LNCAP (cell line): Measurements from ENCODE around the gene SKP1.

Experiments
- TF ChIP-seq, protein P1 (sequence below): fragments of 450-650 bp; IDR thresholded peaks from 2 replicates; pipeline ENCODE4 v1.5.1; 2017; ENCODE audit warnings: mild to moderate bottlenecking

Gene SKP1

DNA sequence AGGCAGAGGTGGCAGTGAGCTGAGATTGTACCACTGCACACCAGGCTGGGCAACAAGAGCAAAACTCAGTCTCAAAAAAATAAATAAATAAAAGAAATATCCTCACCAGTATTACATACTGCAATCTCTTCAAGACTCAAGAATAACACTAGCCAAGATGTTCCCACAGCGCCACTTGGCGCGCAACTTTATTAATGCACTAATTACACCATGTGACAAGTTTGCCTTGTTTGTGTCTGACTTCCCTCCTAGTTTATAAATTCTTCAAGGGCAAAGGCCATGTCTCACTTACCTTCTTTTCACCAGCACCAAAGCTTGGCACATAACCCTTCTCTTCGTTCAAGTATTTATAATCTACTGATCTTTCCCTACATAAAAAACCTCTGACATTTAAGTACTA, 4.8 kb downstream of the SKP1 start:
- TF ChIP-seq, protein P1, sequence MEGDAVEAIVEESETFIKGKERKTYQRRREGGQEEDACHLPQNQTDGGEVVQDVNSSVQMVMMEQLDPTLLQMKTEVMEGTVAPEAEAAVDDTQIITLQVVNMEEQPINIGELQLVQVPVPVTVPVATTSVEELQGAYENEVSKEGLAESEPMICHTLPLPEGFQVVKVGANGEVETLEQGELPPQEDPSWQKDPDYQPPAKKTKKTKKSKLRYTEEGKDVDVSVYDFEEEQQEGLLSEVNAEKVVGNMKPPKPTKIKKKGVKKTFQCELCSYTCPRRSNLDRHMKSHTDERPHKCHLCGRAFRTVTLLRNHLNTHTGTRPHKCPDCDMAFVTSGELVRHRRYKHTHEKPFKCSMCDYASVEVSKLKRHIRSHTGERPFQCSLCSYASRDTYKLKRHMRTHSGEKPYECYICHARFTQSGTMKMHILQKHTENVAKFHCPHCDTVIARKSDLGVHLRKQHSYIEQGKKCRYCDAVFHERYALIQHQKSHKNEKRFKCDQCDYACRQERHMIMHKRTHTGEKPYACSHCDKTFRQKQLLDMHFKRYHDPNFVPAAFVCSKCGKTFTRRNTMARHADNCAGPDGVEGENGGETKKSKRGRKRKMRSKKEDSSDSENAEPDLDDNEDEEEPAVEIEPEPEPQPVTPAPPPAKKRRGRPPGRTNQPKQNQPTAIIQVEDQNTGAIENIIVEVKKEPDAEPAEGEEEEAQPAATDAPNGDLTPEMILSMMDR: peak; percentile 44; the same call in 1 of the 2 replicates

GRCh38 chr5:134162592-134162991, 14.2 kb downstream of the SKP1 start:
- TF ChIP-seq, protein P1: no peak

DNA sequence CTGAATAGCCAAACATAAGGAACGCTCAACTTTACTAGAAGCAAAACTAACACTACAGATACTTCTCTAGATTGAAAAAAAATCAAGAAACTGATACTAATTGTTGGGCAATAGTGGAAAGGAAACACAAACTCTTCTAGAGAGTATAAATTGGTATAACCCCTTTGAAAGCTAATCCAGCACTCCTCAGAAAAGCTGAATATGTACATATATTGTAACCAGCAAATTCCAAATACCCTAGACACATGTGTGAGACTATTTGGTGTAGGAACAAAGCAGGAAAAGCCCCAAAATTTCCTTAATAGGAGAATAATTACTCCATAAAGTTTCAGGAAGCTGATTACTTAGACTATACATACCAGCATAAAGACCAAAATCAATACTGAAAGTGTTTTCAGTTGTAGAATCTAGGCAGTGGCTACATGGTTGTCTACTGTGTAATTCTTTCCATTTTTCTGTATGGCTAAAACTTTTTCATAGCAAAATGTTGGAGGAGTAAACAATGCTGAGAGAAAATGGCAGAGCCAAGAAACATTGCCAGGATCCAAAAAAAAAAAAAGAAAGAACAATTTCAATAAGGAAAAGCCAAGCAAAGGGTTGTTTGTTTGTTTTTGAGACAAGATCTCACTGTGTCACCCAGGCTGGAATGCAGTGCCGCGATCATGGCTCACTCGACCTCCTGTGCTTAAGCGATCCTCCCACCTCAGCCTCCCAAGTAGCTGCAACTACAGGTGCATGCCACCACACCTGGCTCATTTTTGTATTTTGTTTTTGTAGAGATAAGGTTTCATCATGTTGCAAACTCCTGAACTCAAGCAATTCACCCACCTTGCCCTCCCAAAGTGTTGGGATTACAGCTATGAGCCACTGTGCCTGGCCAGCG, 15.0 kb downstream of the SKP1 start:
- TF ChIP-seq, protein P1: no peak

GRCh38 chr5:134153657-134154056, 23.1 kb downstream of the SKP1 start:
- TF ChIP-seq, protein P1: no peak

DNA sequence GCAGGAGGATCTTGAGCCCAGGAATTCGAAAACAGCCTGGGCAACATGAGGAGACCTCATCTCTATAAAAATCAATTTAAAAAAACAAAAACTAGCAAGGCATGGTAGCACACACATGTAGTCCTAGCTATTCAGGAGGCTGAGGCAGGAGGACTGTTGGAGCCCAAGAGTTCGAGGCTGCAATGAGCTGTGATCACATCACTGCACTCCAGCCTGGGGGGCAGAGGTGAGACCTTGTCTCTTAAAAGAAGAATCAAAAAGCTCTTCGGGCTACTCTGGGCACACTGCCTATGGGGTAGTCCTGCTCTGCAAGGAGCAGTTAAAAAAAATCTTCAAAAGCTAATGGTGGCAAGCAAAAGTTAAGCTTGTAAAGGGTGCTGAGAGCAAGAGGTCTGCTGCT, 23.5 kb downstream of the SKP1 start:
- TF ChIP-seq, protein P1: no peak

- TF ChIP-seq, protein P1: no peak
Measured at GRCh38 chr5:134151723-134152122, 25.0 kb downstream of the SKP1 start.

DNA sequence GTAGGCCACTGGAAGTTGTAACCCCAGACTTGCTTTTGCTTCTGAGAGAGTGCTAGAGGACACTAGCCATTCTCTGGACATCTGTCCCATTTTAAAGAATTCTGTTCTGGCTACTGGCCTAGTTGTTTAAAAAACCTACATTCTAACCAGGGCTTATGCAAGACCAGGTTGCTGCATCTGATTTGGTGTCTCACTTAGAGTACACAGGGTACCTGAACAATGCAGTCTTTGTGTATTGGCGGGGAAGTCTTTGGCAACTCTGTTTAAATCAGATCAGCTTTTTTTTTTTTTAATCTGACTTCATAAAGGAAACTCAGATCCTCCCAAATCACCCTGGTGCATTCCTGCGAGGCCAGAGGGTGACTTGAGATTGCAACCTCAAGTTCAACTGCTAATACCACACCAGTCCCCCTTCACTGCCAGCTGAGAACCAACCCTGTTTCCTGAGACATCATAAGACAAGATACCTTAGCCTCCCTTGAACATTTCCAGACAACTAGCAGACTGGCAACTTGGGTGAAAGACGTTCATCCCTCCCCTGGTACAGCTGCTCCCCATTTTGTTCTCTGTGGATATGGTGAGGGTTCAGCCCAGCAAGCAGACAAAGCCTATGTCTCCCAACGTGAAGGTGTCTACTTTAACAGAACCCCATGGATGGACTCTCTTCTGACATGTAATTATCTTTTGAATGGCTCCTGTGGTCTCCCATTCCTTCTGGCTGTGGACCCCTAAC, 27.0 kb downstream of the SKP1 start:
- TF ChIP-seq, protein P1: no peak
